CD4-positive, alpha-beta T cell (primary cell): Measurements from ENCODE around the gene MAGED4B. TPM values are rescaled to one million over a fixed set of nuclear protein-coding genes. Genes with fewer than 3 reads are reported as not detected.
"Not testable (repeated sequence)": the region's sequence is repeated elsewhere in the genome, so short reads cannot be mapped to it uniquely, and the experiment has no call there.

Experiments used
- ATAC-seq: fragments of 200-7000 bp; cut with Tn5 transposase; one replicate; pipeline ENCODE4 v1.10.0; 2022; ENCODE audit warnings: mild to moderate bottlenecking; ENCODE audit not compliant: poor library complexity
- CTCF ChIA-PET: fragments of 350-600 bp; sonication (Branson Sonifier 250); formaldehyde crosslinking; loops from one replicate; lab custom pipeline; 2021; ENCODE audit warnings: antibody characterized with exemption, inconsistent platforms; lab: Charles Lee
- POLR2A ChIA-PET: fragments of 350-600 bp; sonication (Branson Sonifier 250); formaldehyde crosslinking; loops from one replicate; lab custom pipeline; 2021; ENCODE audit warnings: antibody characterized with exemption, inconsistent platforms; lab: Charles Lee
- DNase-seq, 14 experiments: peaks; one replicate each; pipeline ENCODE4 v3.0.0-alpha.2; 2013 to 2020; ENCODE audit warnings: mixed read lengths in 2 of 14
- H3K27ac ChIP-seq, 2 donors: one replicate each; pipeline versions ENCODE4 v1.5.1 to v1.7.0; 2013; ENCODE audit warnings: low read length in 2 of 2, low read depth in 1 of 2, mild to moderate bottlenecking in 1 of 2
- H3K27me3 ChIP-seq, 2 experiments: 1 replicate in 1 of 2; 2 replicates in 1 of 2; pipeline versions ENCODE4 v1.6.1 to v1.7.0; 2013; ENCODE audit warnings: low read length in 2 of 2, control low read depth in 1 of 2, mild to moderate bottlenecking in 1 of 2, moderate library complexity in 1 of 2; ENCODE audit not compliant: insufficient read depth in 2 of 2, control insufficient read depth in 1 of 2
- H3K36me3 ChIP-seq: one replicate; pipeline ENCODE4 v1.6.1; 2013; ENCODE audit warnings: low read length, control low read depth; ENCODE audit not compliant: insufficient read depth
- H3K4me1 ChIP-seq: one replicate; pipeline ENCODE4 v1.6.1; 2013; ENCODE audit warnings: low read length, control low read depth; ENCODE audit not compliant: insufficient read depth
- H3K4me3 ChIP-seq: one replicate; pipeline ENCODE4 v1.5.1; 2013; ENCODE audit warnings: mild to moderate bottlenecking, low read length, moderate library complexity
- H3K9me3 ChIP-seq, 2 experiments: 1 replicate in 1 of 2; 2 replicates in 1 of 2; pipeline versions ENCODE4 v1.6.1 to v1.7.0; 2013; ENCODE audit warnings: low read length in 2 of 2, mild to moderate bottlenecking in 2 of 2, control low read depth in 1 of 2, moderate library complexity in 1 of 2; ENCODE audit not compliant: control insufficient read depth in 1 of 2, insufficient read depth in 1 of 2
- H3K27ac Mint-ChIP-seq: one replicate; pipeline ENCODE4 v1.8.0; 2020; ENCODE audit warnings: mixed read lengths
- H3K27me3 Mint-ChIP-seq: one replicate; pipeline ENCODE4 v1.8.0; 2021; ENCODE audit warnings: mixed read lengths
- H3K36me3 Mint-ChIP-seq: one replicate; pipeline ENCODE4 v1.8.0; 2021; ENCODE audit warnings: low read depth, mixed read lengths
- H3K4me1 Mint-ChIP-seq: one replicate; pipeline ENCODE4 v1.8.0; 2021; ENCODE audit warnings: low read depth, mixed read lengths
- H3K4me3 Mint-ChIP-seq: one replicate; pipeline ENCODE4 v1.8.0; 2020; ENCODE audit warnings: mild to moderate bottlenecking, mixed read lengths
- H3K9me3 Mint-ChIP-seq: one replicate; pipeline ENCODE4 v1.8.0; 2020; ENCODE audit warnings: mixed read lengths
- intact Hi-C, 2 experiments: fragments of 100-400 bp; cut with DNase I in 1 of 2; cut with micrococcal nuclease in 1 of 2; formaldehyde crosslinking; loops; one replicate each; pipeline versions ENCODE4 v1.15.1 to v1.9.0; 2023 to 2025; cut with DNase I, micrococcal nuclease
- polyA plus RNA-seq, 2 donors: library from polyadenylated mRNA; unstranded; fragments of 120-200 nt; gene quantifications; one replicate each; pipeline ENCODE4 v1.2.1, GENCODE V29; 2013
- total RNA-seq, 174 experiments: library from RNA in 2 of 174; stranded (reverse) in 2 of 174; gene quantifications; one replicate each; pipeline ENCODE4 v1.2.3 and lab custom pipeline; 2021 to 2026
- TF ChIP-seq, protein P1 (sequence below): fragments of 200-600 bp; IDR thresholded peaks from one replicate; pipeline ENCODE4 v1.8.0; 2022; ENCODE audit warnings: antibody characterized with exemption, mild to moderate bottlenecking

Gene MAGED4B
- total RNA-seq (1 to 10 TPM; 1.3 to 2.1 TPM), total RNA-seq (lab: John Stamatoyannopoulos, UW) (0 to 0.06 (median 0) reads per million in 172 experiments)
- polyA plus RNA-seq (2013, experiment 1 of 2) = 1.8 TPM
- 5.3 TPM for polyA plus RNA-seq (2013, experiment 2 of 2)

GRCh38 chrX:52068666-52069640 is at the start of gene MAGED4B:
MAGED4B (minus strand) TSS chrX:52069183; CDS start chrX:52068172, 1,011 bp downstream.
- H3K27me3 Mint-ChIP-seq, POLR2A ChIA-PET, DNase-seq, H3K27me3 ChIP-seq, H3K36me3 Mint-ChIP-seq, H3K4me1 Mint-ChIP-seq, intact Hi-C loops, H3K4me3 Mint-ChIP-seq, ATAC-seq, H3K9me3 Mint-ChIP-seq, H3K36me3 ChIP-seq, H3K4me1 ChIP-seq, H3K9me3 ChIP-seq, H3K27ac ChIP-seq, H3K27ac Mint-ChIP-seq, CTCF ChIA-PET, H3K4me3 ChIP-seq: not testable (repeated sequence)

DNA sequence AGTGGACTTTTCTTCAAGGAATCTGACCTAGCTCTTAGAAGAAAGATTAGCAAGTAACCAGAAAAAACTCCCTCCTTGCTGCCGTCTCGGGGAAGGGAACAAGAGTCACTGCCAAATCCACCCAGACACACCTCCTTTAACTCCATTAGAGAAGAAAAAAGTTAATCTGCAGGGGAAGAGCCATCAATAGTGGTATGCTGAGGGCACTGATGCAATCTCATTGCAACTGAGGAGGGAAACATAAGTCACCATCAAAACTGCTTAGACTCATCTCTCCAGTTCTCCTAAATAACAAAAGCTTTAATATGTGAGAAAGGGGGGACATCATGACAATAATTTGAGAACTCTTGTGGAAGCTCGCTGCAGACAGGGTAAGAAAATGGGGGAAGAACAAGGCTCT is 49.3 kb upstream of the MAGED4B start:
- Mint-ChIP-seq H3K9me3 (no peaks in the 10 kb centered on the region), H3K27ac (no peak overlapping the region), H3K4me1 (no peaks in the 10 kb centered on the region), H3K27me3 (peaks cover 8% of the 10 kb centered on the region), H3K36me3 (no peaks in the 10 kb centered on the region), H3K4me3 (no peak overlapping the region)
- no peak for ATAC-seq
- H3K4me1 ChIP-seq = no peaks in the 10 kb centered on the region
- no peaks in the 10 kb centered on the region for H3K9me3 ChIP-seq
- CTCF ChIA-PET = no interaction called here
- no peak overlapping the region for H3K4me3 ChIP-seq
- intact Hi-C loops = no loop called here
- H3K27me3 ChIP-seq = no peaks in the 10 kb centered on the region
- H3K36me3 ChIP-seq = no peaks in the 10 kb centered on the region
- no peak overlapping the region for H3K27ac ChIP-seq
- DNase-seq = no peak
- POLR2A ChIA-PET = no interaction called here
- TF ChIP-seq, protein P1, sequence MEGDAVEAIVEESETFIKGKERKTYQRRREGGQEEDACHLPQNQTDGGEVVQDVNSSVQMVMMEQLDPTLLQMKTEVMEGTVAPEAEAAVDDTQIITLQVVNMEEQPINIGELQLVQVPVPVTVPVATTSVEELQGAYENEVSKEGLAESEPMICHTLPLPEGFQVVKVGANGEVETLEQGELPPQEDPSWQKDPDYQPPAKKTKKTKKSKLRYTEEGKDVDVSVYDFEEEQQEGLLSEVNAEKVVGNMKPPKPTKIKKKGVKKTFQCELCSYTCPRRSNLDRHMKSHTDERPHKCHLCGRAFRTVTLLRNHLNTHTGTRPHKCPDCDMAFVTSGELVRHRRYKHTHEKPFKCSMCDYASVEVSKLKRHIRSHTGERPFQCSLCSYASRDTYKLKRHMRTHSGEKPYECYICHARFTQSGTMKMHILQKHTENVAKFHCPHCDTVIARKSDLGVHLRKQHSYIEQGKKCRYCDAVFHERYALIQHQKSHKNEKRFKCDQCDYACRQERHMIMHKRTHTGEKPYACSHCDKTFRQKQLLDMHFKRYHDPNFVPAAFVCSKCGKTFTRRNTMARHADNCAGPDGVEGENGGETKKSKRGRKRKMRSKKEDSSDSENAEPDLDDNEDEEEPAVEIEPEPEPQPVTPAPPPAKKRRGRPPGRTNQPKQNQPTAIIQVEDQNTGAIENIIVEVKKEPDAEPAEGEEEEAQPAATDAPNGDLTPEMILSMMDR = no peak

DNA sequence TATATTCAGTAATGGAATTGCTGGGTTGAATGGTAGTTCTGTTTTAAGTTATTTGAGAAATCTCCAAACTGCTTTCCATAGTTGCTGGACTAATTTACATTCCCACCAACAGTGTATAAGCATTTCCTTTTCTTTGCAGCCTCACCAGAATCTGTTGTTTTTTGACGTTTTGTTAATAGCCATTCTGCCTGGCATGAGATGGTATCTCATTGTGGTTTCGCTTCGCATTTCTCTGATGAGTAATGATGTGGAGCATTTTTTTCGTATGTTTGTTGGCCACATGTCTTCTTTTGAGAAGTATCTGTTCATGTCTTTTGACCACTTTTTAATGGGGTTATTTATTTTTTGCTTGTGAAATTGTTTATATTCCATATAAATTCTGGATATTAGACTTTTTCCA is 13.6 kb upstream of the MAGED4B start:
- Mint-ChIP-seq H3K27ac (no peak overlapping the region), H3K4me3 (no peak overlapping the region), H3K36me3 (no peaks in the 10 kb centered on the region), H3K27me3 (no peaks in the 10 kb centered on the region), H3K9me3 (no peaks in the 10 kb centered on the region), H3K4me1 (no peaks in the 10 kb centered on the region)
- intact Hi-C loops = no loop called here
- no peaks in the 10 kb centered on the region for H3K36me3 ChIP-seq
- ATAC-seq (no peak), DNase-seq (peak in 1 of 14 experiments; percentile 4)
- H3K27ac ChIP-seq = no peak overlapping the region
- H3K9me3 ChIP-seq = no peaks in the 10 kb centered on the region
- ChIA-PET POLR2A (no interaction called here), CTCF (no interaction called here)
- no peak overlapping the region for H3K4me3 ChIP-seq
- TF ChIP-seq, protein P1 = no peak
- no peaks in the 10 kb centered on the region for H3K27me3 ChIP-seq
- H3K4me1 ChIP-seq = no peaks in the 10 kb centered on the region
